Measurements from ENCODE around the gene SERINC1. TPM values are rescaled to one million over a fixed set of nuclear protein-coding genes. Genes with fewer than 3 reads are reported as not detected.
"Not testable (repeated sequence)": the region's sequence is repeated elsewhere in the genome, so short reads cannot be mapped to it uniquely, and the experiment has no call there.

The SERINC1 gene
- total RNA-seq, 2 experiments from 2014 or later, result 80.7 to 83.5 TPM

DNA sequence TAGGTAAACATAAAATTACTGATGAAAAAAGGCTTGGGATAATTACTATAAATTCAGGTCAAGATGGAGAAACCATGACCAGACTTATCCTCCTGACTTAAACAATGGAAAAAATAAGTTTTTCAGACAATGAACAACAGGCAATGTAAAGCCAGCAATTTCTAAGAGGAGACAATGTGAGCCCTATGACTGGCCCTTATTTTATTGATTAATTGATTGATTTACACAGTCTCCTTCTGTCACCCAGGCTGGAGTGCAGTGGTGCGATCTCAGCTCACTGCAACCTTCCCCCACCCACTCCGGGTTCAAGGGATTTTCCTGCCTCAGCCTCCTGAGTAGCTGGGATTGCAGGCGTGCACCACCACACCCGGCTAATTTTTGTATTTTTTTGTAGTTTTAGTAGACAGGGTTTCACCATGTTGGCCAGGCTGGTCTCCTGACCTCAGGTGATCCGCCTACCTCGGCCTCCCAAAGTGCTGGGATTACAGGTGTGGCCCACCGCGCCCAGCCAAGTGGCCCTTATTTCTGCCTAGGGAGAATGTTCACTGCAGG lies 11.7 kb downstream of the SERINC1 start:
- H3K9me3 Mint-ChIP-seq; H3K27me3 Mint-ChIP-seq; DNase-seq; H3K4me3 Mint-ChIP-seq; H3K27ac Mint-ChIP-seq; ATAC-seq (ENCODE audit: low read depth); POLR2A ChIA-PET: not testable (repeated sequence)
- H3K4me1 Mint-ChIP-seq, result peaks cover 41% of the 10 kb centered on the region
- peaks cover 39% of the 10 kb centered on the region for H3K36me3 Mint-ChIP-seq

DNA sequence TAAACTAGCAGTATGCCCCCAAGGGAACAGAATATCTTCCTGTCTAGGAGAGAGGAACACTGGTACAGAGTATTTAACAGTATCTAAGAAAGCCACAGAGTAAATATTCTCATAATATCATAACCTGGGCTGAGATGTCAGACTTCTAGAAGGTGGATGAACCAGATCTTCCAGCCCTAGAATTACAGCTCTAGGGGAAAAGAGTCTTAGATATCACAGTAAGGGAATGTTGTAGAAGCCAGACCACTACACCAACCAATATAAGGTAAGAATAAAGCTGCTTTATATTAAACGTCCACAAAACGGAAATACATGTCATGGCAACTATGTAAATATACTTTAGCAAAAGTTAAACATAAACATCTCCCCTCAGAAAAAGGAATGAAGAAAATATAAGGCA lies 12.4 kb downstream of the SERINC1 start:
- Mint-ChIP-seq H3K27me3 (no peaks in the 10 kb centered on the region), H3K36me3 (peaks cover 44% of the 10 kb centered on the region), H3K27ac (peak overlapping the region; percentile 19), H3K4me3 (no peak overlapping the region), H3K9me3 (no peaks in the 10 kb centered on the region), H3K4me1 (peaks cover 39% of the 10 kb centered on the region)
- ATAC-seq (ENCODE audit: low read depth) (no peak), DNase-seq (no peak)
- POLR2A ChIA-PET, result no interaction called here

DNA sequence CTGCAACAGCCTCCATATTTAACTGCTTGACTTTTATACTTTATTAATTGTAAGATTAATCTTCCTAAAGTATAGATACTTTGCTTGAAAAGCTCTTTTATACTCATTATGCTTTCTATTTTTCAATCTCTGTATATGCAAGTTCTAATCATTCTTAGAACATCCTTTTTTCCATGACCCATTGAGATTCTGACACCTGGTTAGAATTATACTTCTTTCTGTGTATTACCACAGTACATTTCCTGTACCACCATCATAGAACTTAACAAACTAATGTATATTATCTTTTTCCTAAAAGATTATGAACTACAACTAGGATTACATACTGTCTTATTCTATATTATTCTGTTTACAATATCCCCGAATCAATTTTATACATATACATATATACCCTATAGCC lies 13.5 kb downstream of the SERINC1 start:
- POLR2A ChIA-PET, result interaction anchor here (0.6 kb wide), 1 partner anchor 10 kb away, joined by 4 read pairs; no protein-coding TSS in a partner anchor
- Mint-ChIP-seq H3K27me3 (no peaks in the 10 kb centered on the region), H3K27ac (peak overlapping the region; percentile 83), H3K36me3 (peaks cover 49% of the 10 kb centered on the region), H3K9me3 (no peaks in the 10 kb centered on the region), H3K4me3 (peak overlapping the region; percentile 12), H3K4me1 (peaks cover 39% of the 10 kb centered on the region)
- ATAC-seq (ENCODE audit: low read depth) (peak; percentile 52), DNase-seq (no peak)

DNA sequence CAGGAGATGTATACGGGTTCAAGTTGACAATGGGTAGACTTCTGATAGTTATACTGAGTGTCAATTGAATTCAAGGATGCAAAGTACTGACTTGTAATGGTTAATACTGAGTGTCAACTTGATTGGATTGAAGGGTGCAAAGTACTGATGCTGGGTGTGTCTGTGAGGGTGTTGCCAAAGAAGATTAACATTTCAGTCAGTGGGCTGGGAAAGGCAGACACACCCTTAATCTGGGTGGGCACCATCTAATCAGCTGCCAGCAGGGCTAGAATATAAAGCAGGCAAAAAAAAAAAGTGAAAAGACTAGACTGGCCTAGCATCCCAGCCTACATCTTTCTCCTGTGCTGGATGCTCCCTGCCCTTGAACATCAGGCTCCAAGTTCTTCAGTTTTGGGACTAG lies 16.5 kb downstream of the SERINC1 start:
- ATAC-seq (ENCODE audit: low read depth); H3K4me3 Mint-ChIP-seq; DNase-seq; H3K9me3 Mint-ChIP-seq; POLR2A ChIA-PET; H3K27ac Mint-ChIP-seq; H3K27me3 Mint-ChIP-seq: not testable (repeated sequence)
- Mint-ChIP-seq H3K4me1 (peaks cover 25% of the 10 kb centered on the region), H3K36me3 (peaks cover 42% of the 10 kb centered on the region)

DNA sequence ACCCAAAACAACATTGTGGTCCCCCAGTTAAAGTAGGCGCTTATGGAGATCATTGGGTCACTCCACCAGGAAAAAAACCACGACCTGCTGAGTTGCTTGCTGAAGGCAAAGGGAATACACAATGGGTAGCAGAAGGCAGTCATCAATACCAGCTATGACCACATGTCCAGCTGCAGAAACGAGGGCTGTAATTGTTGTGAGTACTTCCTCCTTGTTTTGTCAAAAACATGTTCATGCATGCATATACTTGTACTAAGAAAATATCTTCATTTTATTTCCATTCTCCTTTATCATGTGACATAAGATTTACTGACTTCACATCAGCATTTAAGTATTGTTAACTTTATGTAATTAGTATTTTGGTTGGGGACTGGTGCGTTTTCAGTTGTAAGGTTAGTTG lies 16.9 kb downstream of the SERINC1 start:
- Mint-ChIP-seq H3K36me3 (peaks cover 44% of the 10 kb centered on the region), H3K9me3 (no peaks in the 10 kb centered on the region), H3K27ac (no peak overlapping the region), H3K4me3 (no peak overlapping the region), H3K27me3 (no peaks in the 10 kb centered on the region), H3K4me1 (peaks cover 24% of the 10 kb centered on the region)
- POLR2A ChIA-PET, result no interaction called here
- no peak for ATAC-seq (ENCODE audit: low read depth)
- DNase-seq, result no peak

DNA sequence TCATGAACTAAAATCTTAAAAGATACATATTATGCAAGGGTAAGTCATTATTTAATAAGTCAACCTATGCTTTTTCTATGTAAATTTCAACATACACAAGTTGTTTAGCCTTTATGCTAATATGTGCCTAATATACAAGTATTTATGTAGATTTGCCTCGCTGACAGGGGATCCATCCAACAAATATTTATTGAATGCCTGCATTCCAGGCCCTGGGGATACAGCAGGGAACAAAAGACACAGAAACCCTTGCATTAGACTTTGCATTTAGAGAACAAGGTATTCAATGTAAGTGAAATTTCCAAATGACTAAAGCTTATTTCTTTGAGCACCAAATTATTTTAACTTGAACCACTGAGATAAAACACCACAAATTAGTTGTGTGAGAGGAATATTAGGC lies 19.1 kb downstream of the SERINC1 start:
- no peaks in the 10 kb centered on the region for H3K9me3 Mint-ChIP-seq
- H3K36me3 Mint-ChIP-seq, result peaks cover 48% of the 10 kb centered on the region
- no peak overlapping the region for H3K27ac Mint-ChIP-seq
- peaks cover 6% of the 10 kb centered on the region for H3K4me1 Mint-ChIP-seq
- no peak overlapping the region for H3K4me3 Mint-ChIP-seq
- ATAC-seq (ENCODE audit: low read depth) (no peak), DNase-seq (no peak)
- H3K27me3 Mint-ChIP-seq, result no peaks in the 10 kb centered on the region
- POLR2A ChIA-PET, result no interaction called here

DNA sequence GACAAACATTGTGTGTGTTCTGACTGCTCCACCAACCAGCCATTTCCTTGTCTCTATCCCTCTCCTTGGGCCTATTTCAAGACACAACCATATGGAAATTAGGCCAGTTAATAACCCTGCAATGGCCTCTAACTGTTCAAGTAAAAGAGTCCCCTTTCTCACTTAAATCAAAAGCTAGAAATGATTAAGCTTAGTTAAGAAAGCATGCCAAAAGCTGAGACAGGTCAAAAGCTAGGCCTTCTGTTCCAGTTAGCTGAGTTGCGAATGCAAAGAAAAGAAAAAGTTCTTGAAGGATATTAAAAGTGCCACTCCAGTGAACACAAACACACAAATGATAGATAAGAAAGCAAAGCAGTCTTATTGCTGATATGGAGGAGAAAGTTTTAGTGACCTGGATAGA lies 22.5 kb downstream of the SERINC1 start:
- H3K36me3 Mint-ChIP-seq, result peaks cover 42% of the 10 kb centered on the region
- no peaks in the 10 kb centered on the region for H3K27me3 Mint-ChIP-seq
- no peak for DNase-seq
- POLR2A ChIA-PET, result no interaction called here
- no peak for ATAC-seq (ENCODE audit: low read depth)
- H3K27ac Mint-ChIP-seq, result no peak overlapping the region
- no peaks in the 10 kb centered on the region for H3K4me1 Mint-ChIP-seq
- no peaks in the 10 kb centered on the region for H3K9me3 Mint-ChIP-seq
- no peak overlapping the region for H3K4me3 Mint-ChIP-seq

DNA sequence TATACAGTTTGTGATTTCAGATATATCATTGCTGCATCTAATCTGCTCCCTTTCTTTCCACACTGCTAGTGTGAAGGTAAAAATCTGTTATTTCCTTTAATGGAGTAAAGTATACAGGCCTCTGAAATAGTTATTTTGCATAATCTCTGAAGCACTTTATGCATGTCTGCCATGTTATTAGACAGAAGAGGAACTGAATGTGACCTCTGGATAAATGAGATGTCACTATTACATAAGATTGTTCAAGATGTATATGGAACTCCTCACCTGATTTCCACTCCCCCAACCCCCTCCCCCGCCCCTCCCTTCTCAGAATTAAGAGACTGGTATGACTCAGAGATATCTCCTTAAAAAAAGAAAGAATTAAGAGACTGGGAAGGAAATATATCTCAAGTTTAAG lies 26.3 kb downstream of the SERINC1 start:
- Mint-ChIP-seq H3K9me3 (no peaks in the 10 kb centered on the region), H3K4me1 (no peaks in the 10 kb centered on the region), H3K36me3 (peaks cover 48% of the 10 kb centered on the region), H3K4me3 (no peak overlapping the region), H3K27me3 (no peaks in the 10 kb centered on the region), H3K27ac (no peak overlapping the region)
- DNase-seq, result no peak
- no peak for ATAC-seq (ENCODE audit: low read depth)
- POLR2A ChIA-PET, result no interaction called here

DNA sequence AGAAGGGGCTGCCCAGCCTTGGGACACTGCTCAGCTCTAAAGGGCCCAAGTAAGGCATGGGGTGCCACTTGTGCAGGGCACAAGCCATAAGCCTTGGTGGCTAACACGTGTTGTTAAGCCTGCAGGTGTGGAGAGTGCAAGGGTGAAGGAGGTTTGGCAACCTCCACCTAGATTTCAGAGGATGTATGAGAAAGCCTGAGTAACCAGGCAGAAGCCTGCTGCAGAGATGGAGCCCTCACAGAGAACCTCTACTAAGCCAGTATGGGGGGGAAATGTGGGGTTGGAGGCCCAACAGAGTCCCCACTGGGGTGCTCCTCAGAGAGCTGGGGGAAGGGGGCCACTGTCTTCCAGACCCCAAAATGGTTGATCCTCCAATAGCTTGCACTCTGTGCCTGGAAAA lies 32.6 kb downstream of the SERINC1 start:
- ATAC-seq (ENCODE audit: low read depth) (peak; percentile 30), DNase-seq (no peak)
- POLR2A ChIA-PET, result no interaction called here
- Mint-ChIP-seq H3K9me3 (peaks cover 18% of the 10 kb centered on the region), H3K27ac (peak overlapping the region; percentile 52), H3K4me3 (no peak overlapping the region), H3K27me3 (no peaks in the 10 kb centered on the region), H3K4me1 (no peaks in the 10 kb centered on the region), H3K36me3 (peaks cover 74% of the 10 kb centered on the region)

DNA sequence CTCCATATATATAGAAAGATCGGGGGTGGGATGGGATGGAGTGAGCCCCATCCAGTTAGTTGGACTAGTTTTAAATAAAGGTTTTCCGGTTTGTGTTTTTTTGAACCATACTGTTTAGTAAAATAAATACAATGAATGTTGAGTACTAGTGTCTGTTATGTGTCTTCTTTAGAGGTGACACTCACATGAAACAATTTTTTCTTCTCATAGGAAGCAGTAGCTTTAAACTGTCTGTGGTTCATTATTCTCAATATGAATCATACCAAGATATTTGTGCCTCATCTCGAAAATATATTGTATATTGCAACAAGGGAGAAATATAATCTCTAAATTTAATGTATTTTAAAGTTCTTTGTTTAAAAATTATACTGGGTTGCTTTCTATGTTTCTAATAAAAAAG lies 38.8 kb downstream of the SERINC1 start:
- DNase-seq (no peak), ATAC-seq (ENCODE audit: low read depth) (no peak)
- Mint-ChIP-seq H3K27ac (no peak overlapping the region), H3K9me3 (peaks cover 1% of the 10 kb centered on the region), H3K4me1 (no peaks in the 10 kb centered on the region), H3K4me3 (no peak overlapping the region), H3K27me3 (no peaks in the 10 kb centered on the region), H3K36me3 (peaks cover 51% of the 10 kb centered on the region)
- POLR2A ChIA-PET, result no interaction called here

DNA sequence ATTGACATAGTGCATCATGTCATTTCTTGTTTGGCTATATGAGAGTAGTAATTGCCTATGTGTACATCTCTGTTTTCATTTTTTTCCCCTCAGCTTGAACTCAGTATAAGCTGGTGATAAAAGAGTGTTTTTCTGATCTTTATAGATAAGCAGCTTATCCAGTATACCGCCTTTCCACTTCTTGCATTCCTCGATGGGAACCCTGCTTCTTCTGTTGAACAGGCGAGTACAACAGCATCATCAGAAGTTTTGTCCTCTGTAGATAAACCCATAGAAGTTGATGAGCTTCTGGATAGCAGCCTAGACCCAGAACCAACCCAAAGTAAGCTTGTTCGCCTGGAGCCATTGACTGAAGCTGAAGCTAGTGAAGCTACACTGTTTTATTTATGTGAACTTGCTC lies 39.8 kb downstream of the SERINC1 start:
- Mint-ChIP-seq H3K27me3 (no peaks in the 10 kb centered on the region), H3K4me3 (no peak overlapping the region), H3K27ac (no peak overlapping the region), H3K9me3 (peaks cover 1% of the 10 kb centered on the region), H3K4me1 (peaks cover 3% of the 10 kb centered on the region), H3K36me3 (peaks cover 47% of the 10 kb centered on the region)
- ATAC-seq (ENCODE audit: low read depth), result no peak
- POLR2A ChIA-PET, result interaction anchor here (1.0 to 1.3 kb wide), 2 partner anchors 24 to 40 kb away, joined by 3 to 4 read pairs; partner anchors contain the start of gene SERINC1
- DNase-seq, result no peak

DNA sequence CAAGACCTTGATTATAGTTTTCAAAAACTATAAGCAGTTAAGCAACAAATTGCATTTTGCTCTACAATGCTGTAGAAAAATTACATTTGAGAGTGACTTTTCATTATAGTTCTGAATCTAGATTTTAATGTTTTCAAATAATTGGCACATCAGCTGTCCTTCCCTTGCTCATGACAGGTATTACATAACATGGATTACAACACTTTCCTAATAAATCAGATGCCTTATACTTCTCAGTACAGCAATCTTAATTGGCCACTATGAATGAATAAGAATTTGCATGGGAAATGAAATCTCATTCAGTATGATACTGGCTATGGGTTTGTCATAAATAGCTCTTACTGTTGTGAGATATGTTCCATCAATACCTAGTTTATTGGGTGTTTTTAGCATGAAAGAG lies 42.3 kb downstream of the SERINC1 start:
- DNase-seq, result no peak
- no peak overlapping the region for H3K4me3 Mint-ChIP-seq
- no peaks in the 10 kb centered on the region for H3K9me3 Mint-ChIP-seq
- peaks cover 49% of the 10 kb centered on the region for H3K36me3 Mint-ChIP-seq
- ATAC-seq (ENCODE audit: low read depth), result no peak
- H3K27me3 Mint-ChIP-seq, result no peaks in the 10 kb centered on the region
- POLR2A ChIA-PET, result no interaction called here
- peaks cover 6% of the 10 kb centered on the region for H3K4me1 Mint-ChIP-seq
- no peak overlapping the region for H3K27ac Mint-ChIP-seq

DNA sequence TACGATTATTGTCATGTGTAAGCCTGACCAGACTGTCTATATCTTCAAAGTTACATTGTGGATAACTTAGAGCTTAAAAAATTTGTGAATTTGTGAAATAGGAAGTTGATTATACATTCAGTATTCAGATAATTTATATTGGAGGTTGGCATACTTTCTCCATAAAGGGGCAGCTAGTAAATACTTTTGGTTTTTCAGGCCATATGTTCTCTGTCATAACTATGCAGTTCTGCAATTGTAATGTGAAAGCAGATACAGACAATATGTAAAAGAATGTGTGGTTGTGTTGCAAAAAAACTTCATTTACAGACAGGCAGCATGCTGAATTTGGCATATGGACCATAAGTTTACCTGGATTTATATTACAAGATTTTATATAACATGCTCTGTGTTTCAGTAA lies 42.8 kb downstream of the SERINC1 start:
- no peak overlapping the region for H3K27ac Mint-ChIP-seq
- no peak overlapping the region for H3K4me3 Mint-ChIP-seq
- H3K9me3 Mint-ChIP-seq, result no peaks in the 10 kb centered on the region
- POLR2A ChIA-PET, result no interaction called here
- H3K27me3 Mint-ChIP-seq, result no peaks in the 10 kb centered on the region
- peaks cover 6% of the 10 kb centered on the region for H3K4me1 Mint-ChIP-seq
- no peak for DNase-seq
- no peak for ATAC-seq (ENCODE audit: low read depth)
- peaks cover 48% of the 10 kb centered on the region for H3K36me3 Mint-ChIP-seq

DNA sequence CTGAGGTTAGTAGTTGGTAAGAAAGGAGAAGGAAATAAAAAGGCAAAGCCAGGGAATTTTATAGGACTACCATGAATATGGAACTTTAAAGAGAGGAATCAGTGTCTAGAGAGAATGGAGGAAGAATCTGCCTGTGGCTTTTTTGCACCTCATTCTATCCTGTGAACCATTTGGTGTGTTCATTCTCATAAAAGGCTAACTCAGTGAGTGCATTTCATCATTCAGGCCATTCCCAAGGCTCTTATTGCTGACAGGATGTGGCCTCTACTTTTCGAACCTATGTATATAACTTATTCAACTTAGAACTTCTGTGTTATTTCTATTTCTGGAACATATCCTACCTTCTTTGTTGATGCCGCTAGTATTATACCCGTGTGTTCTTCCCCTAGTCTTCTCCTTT lies 45.0 kb downstream of the SERINC1 start:
- H3K4me3 Mint-ChIP-seq, result no peak overlapping the region
- H3K27ac Mint-ChIP-seq, result no peak overlapping the region
- peaks cover 43% of the 10 kb centered on the region for H3K36me3 Mint-ChIP-seq
- no peaks in the 10 kb centered on the region for H3K9me3 Mint-ChIP-seq
- peaks cover 8% of the 10 kb centered on the region for H3K4me1 Mint-ChIP-seq
- POLR2A ChIA-PET, result no interaction called here
- no peaks in the 10 kb centered on the region for H3K27me3 Mint-ChIP-seq
- no peak for DNase-seq
- ATAC-seq (ENCODE audit: low read depth), result no peak

DNA sequence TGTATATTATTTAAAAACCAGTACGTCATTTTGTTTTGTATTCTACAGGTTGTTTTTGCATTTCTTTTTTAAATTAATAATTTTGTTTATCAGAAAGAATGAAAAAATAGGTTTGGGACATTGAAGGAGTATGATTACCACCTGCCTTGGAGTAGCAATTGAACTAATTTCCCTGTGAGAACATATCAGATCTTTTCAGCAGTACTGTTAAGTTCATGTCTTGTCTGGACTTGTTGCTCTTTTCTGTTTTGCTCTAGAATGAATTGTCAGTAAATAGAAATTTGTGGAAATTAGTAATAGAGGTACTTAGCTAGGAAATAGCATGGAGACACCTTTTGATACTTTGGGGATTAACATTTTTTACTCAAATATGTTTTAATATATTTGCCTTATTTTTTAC lies 47.9 kb downstream of the SERINC1 start:
- Mint-ChIP-seq H3K27me3 (no peaks in the 10 kb centered on the region), H3K36me3 (peaks cover 43% of the 10 kb centered on the region), H3K4me1 (peaks cover 8% of the 10 kb centered on the region), H3K4me3 (no peak overlapping the region), H3K27ac (no peak overlapping the region), H3K9me3 (no peaks in the 10 kb centered on the region)
- DNase-seq (no peak), ATAC-seq (ENCODE audit: low read depth) (no peak)
- POLR2A ChIA-PET, result no interaction called here
